ENCODE data around the gene MCCC1.

MCCC1 gene

GRCh38 chr3:182979674-182980191 lies 119.6 kb downstream of the MCCC1 start:
- no peak for DNase-seq

- no peak for DNase-seq
Measured at GRCh38 chr3:182979103-182979673, 120.1 kb downstream of the MCCC1 start.

- no peak for DNase-seq
Measured at GRCh38 chr3:182978387-182978786, 120.9 kb downstream of the MCCC1 start.

- no peak for DNase-seq
Measured at GRCh38 chr3:182973047-182973446, 126.2 kb downstream of the MCCC1 start.

GRCh38 chr3:182972387-182972786 lies 126.9 kb downstream of the MCCC1 start:
- no peak for DNase-seq

- DNase-seq, result no peak
Measured at GRCh38 chr3:182971637-182972036, 127.7 kb downstream of the MCCC1 start.

GRCh38 chr3:182970811-182971418 lies 128.4 kb downstream of the MCCC1 start:
- no peak for DNase-seq

- DNase-seq, result no peak
Measured at GRCh38 chr3:182969853-182970252, 129.4 kb downstream of the MCCC1 start.

- no peak for DNase-seq
Measured at GRCh38 chr3:182969277-182969676, 130.0 kb downstream of the MCCC1 start.

- DNase-seq, result no peak
Measured at GRCh38 chr3:182967218-182968204, 131.8 kb downstream of the MCCC1 start.

GRCh38 chr3:182965861-182966366 lies 133.4 kb downstream of the MCCC1 start:
- no peak for DNase-seq

All from NCI-H446 treated with DMSO at 0.1 percent for 48 hours (cell line).